22Rv1 (cell line): ENCODE results near the gene ENOX2.

Experiments
- ZFX ChIP-seq: fragments of 450-650 bp; IDR thresholded peaks from 2 replicates; pipeline ENCODE4 v1.6.1; 2017; ENCODE audit warnings: antibody characterized with exemption, borderline replicate concordance
- TF ChIP-seq, protein P1 (sequence below): fragments of 450-650 bp; IDR thresholded peaks from 2 replicates; pipeline ENCODE4 v1.5.1; 2017; ENCODE audit warnings: mild to moderate bottlenecking

DNA sequence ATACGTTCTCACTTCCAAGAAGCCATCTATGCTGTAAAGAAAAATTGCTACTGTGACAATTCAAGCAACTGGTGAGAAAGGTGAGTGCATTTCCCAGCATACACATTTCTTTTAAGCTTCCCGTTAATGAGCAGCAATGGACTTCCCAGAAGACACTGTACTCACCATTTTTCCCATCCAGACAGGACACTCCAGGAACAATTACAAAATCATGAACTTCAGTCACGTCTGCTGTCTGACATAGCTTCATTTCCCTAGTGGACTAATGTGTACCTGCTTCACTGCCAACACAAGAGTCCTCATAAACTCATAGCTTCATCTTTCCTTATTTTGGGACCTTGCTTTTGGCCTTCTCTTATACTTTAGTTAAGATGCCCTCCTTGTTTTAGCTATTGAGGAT lies 156.9 kb downstream of the ENOX2 start:
- TF ChIP-seq, protein P1, sequence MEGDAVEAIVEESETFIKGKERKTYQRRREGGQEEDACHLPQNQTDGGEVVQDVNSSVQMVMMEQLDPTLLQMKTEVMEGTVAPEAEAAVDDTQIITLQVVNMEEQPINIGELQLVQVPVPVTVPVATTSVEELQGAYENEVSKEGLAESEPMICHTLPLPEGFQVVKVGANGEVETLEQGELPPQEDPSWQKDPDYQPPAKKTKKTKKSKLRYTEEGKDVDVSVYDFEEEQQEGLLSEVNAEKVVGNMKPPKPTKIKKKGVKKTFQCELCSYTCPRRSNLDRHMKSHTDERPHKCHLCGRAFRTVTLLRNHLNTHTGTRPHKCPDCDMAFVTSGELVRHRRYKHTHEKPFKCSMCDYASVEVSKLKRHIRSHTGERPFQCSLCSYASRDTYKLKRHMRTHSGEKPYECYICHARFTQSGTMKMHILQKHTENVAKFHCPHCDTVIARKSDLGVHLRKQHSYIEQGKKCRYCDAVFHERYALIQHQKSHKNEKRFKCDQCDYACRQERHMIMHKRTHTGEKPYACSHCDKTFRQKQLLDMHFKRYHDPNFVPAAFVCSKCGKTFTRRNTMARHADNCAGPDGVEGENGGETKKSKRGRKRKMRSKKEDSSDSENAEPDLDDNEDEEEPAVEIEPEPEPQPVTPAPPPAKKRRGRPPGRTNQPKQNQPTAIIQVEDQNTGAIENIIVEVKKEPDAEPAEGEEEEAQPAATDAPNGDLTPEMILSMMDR: no peak
- TF ChIP-seq ZFX: no peak
